Activated B cell treated with CpG ODN at 0.5 μM for 24 hours (primary cell): ENCODE data around the gene BCAP31. TPM values are rescaled to one million over a fixed set of nuclear protein-coding genes. Genes with fewer than 3 reads are reported as not detected.

Experiments
- ATAC-seq: fragments of 200-7000 bp; cut with Tn5 transposase; one replicate; pipeline ENCODE4 v1.10.0; 2021; ENCODE audit warnings: low read depth, mild to moderate bottlenecking, moderate library complexity
- CTCF ChIA-PET: fragments of 350-600 bp; sonication (Branson Sonifier 250); formaldehyde crosslinking; loops from one replicate; lab custom pipeline; 2021; ENCODE audit warnings: antibody characterized with exemption; lab: Charles Lee
- POLR2A ChIA-PET: fragments of 350-600 bp; sonication (Branson Sonifier 250); formaldehyde crosslinking; loops from one replicate; lab custom pipeline; 2021; ENCODE audit warnings: antibody characterized with exemption; lab: Charles Lee
- DNase-seq: peaks from one replicate; pipeline ENCODE4 v3.0.0; 2022
- H3K27ac Mint-ChIP-seq: one replicate; pipeline ENCODE4 v1.8.0; 2020; ENCODE audit warnings: mixed read lengths
- H3K27me3 Mint-ChIP-seq: one replicate; pipeline ENCODE4 v1.8.0; 2021; ENCODE audit warnings: mixed read lengths
- H3K36me3 Mint-ChIP-seq: one replicate; pipeline ENCODE4 v1.8.0; 2021; ENCODE audit warnings: low read depth, mixed read lengths
- H3K4me1 Mint-ChIP-seq: one replicate; pipeline ENCODE4 v1.8.0; 2021; ENCODE audit warnings: mixed read lengths
- H3K4me3 Mint-ChIP-seq: one replicate; pipeline ENCODE4 v1.8.0; 2020; ENCODE audit warnings: mild to moderate bottlenecking, mixed read lengths
- H3K9me3 Mint-ChIP-seq: one replicate; pipeline ENCODE4 v1.8.0; 2020; ENCODE audit warnings: mixed read lengths
- CTCF ChIP-seq: fragments of 200-600 bp; IDR thresholded peaks from one replicate; pipeline ENCODE4 v1.8.0; 2022; ENCODE audit warnings: antibody characterized with exemption, mild to moderate bottlenecking
- intact Hi-C: fragments of 100-400 bp; cut with micrococcal nuclease; formaldehyde crosslinking; loops from one replicate; pipeline ENCODE4 v1.15.1; 2024
- total RNA-seq: library from RNA; stranded (reverse); gene quantifications from 2 replicates; pipeline ENCODE4 v1.2.3, GENCODE V29; 2022

The BCAP31 gene
- total RNA-seq, 1 donor from 2014 or later, result 90.5 TPM

DNA sequence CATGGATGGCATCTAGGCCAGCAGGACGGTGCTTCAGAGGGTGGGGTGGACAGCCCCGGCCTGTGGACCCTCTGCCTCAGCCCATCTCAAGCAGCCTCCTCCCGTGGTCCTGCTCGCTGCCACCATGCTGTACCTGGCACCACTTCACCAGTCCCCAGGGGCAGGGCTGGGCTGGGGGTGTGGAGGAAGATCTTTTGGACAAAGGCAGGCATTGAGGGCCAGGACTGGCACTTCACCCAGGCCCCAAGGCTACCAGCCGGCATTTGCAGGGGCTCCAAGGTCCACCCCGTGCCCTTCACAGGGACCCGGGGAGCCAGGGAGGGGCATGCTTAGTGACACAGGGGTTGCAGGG lies 40.6 kb upstream of the BCAP31 start:
- no peak overlapping the region for H3K4me3 Mint-ChIP-seq
- H3K27me3 Mint-ChIP-seq, result no peaks in the 10 kb centered on the region
- ATAC-seq (no peak), DNase-seq (no peak)
- intact Hi-C loops, result loop anchor here (1.0 to 10.0 kb wide), 6 partner anchors 37 to 820 kb away; partner anchors contain the start of gene SLC6A8
- no peak overlapping the region for H3K27ac Mint-ChIP-seq
- POLR2A ChIA-PET, result no interaction called here
- H3K9me3 Mint-ChIP-seq, result no peaks in the 10 kb centered on the region
- CTCF ChIA-PET, result interaction anchor here (2.9 kb wide), 1 partner anchor 183 kb away, joined by 20 read pairs; no protein-coding TSS in a partner anchor
- peaks cover 12% of the 10 kb centered on the region for H3K4me1 Mint-ChIP-seq
- no peaks in the 10 kb centered on the region for H3K36me3 Mint-ChIP-seq
- no peak for TF ChIP-seq CTCF

GRCh38 chrX:153763989-153764755 lies 40.0 kb upstream of the BCAP31 start, which contains the start of gene PLXNB3:
PLXNB3 (plus strand) TSS chrX:153764249; CDS start chrX:153765536, 1,287 bp downstream.
- ChIA-PET POLR2A (no interaction called here), CTCF (interaction anchor here (0.6 to 2.9 kb wide), 2 partner anchors 184 to 187 kb away, joined by 3 to 20 read pairs; no protein-coding TSS in a partner anchor)
- H3K27me3 Mint-ChIP-seq, result no peaks in the 10 kb centered on the region
- H3K4me3 Mint-ChIP-seq, result no peak within 1 kb of the TSS
- intact Hi-C loops, result loop anchor here (1.0 to 10.0 kb wide), 6 partner anchors 37 to 819 kb away; partner anchors contain the start of gene SLC6A8
- TF ChIP-seq CTCF, result peak; percentile 34
- H3K36me3 Mint-ChIP-seq, result no peaks in the 10 kb centered on the region
- no peak within 1 kb of the TSS for H3K27ac Mint-ChIP-seq
- ATAC-seq (peak; percentile 90), DNase-seq (peak; percentile 68)
- no peaks in the 10 kb centered on the region for H3K9me3 Mint-ChIP-seq
- peaks cover 12% of the 10 kb centered on the region for H3K4me1 Mint-ChIP-seq

GRCh38 chrX:153763298-153763932 lies 39.2 kb upstream of the BCAP31 start:
- no peaks in the 10 kb centered on the region for H3K27me3 Mint-ChIP-seq
- intact Hi-C loops, result loop anchor here (5.0 to 10.0 kb wide), 3 partner anchors 36 to 819 kb away; partner anchors contain the start of gene SLC6A8
- POLR2A ChIA-PET, result interaction anchor here (0.8 kb wide), 1 partner anchor 184 kb away, joined by 3 read pairs; no protein-coding TSS in a partner anchor
- CTCF ChIA-PET, result interaction anchor here (2.9 kb wide), 1 partner anchor 184 kb away, joined by 20 read pairs; no protein-coding TSS in a partner anchor
- no peak for TF ChIP-seq CTCF
- H3K27ac Mint-ChIP-seq, result no peak overlapping the region
- no peaks in the 10 kb centered on the region for H3K9me3 Mint-ChIP-seq
- H3K4me1 Mint-ChIP-seq, result peaks cover 17% of the 10 kb centered on the region
- no peak for ATAC-seq
- no peak overlapping the region for H3K4me3 Mint-ChIP-seq
- no peaks in the 10 kb centered on the region for H3K36me3 Mint-ChIP-seq
- no peak for DNase-seq

DNA sequence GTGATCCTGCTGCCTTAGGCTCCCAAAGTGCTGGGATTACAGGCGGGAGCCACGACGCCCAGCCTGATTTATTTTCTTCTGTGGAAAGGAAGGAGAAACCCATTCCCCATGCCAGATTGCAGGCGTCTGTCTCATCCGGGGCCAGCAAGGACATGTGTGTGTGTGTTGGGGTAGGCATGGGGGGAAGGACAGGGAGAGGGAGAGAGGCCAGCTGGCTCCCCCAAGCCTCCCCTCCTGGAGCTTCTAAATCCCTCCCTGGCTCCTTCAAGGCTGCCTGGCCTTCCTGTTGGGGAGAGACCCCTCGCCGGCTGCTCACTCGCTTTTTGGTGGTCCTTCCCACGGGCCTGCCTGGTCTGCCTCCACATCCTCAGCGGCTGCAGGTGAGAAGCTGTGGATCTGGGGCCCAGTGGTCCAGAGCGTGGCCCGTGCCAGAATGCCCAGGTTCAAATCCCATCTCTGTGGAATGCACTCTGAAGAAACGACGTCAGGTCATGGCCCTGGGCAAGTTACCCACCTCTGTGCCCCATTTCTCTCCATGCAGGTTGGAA lies 38.5 kb upstream of the BCAP31 start:
- POLR2A ChIA-PET, result interaction anchor here (0.8 kb wide), 1 partner anchor 184 kb away, joined by 3 read pairs; no protein-coding TSS in a partner anchor

More for the DNA sequence above, 38.5 kb upstream of the BCAP31 start:
- Mint-ChIP-seq H3K4me1 (peaks cover 21% of the 10 kb centered on the region), H3K4me3 (no peak overlapping the region), H3K36me3 (no peaks in the 10 kb centered on the region), H3K27ac (no peak overlapping the region), H3K9me3 (no peaks in the 10 kb centered on the region), H3K27me3 (no peaks in the 10 kb centered on the region)
- no peak for TF ChIP-seq CTCF
- intact Hi-C loops, result loop anchor here (5.0 to 10.0 kb wide), 3 partner anchors 35 to 818 kb away; partner anchors contain the start of gene SLC6A8
- DNase-seq, result no peak
- ATAC-seq, result no peak
- CTCF ChIA-PET, result interaction anchor here (2.9 kb wide), 1 partner anchor 185 kb away, joined by 20 read pairs; no protein-coding TSS in a partner anchor
